ENCODE results near the gene ZNF385A. TPM values are rescaled to one million over a fixed set of nuclear protein-coding genes. Genes with fewer than 3 reads are reported as not detected.

ZNF385A gene
- total and polyA plus RNA-seq, 2 of the 4 experiments (the other 2 are of a cell fraction), result 0.36 to 2.5 TPM

DNA sequence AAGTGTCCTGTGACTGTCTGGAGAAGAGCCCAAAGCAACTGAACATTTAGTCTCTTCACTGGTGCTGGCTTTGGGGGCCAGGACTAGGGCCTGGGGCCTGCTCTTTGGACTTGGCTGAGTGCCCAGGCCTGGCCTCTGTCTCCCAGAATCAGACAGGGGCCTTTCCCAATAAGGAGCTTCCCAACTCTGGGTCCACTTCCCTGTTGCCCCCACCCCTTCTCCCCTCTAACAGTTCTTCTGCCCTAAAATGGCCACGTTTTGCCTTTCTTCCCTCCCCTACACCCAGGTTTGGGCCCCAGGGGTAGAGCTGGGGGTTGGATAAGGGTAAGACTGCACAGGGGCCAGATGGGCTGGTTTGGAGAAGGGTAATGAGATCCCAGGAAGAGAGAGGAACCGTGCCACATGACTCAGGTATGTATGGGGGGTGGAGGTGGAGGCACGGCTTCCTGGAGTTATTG, 44.5 kb upstream of the ZNF385A start:
- Histone ChIP-seq H3K4me3 (ENCODE audit: insufficient read depth, low read depth, low read length) (no peak overlapping the region), H3K27me3 (ENCODE audit: control insufficient read depth, insufficient read depth, low read length) (no peaks in the 10 kb centered on the region), H3K4me2 (ENCODE audit: low read depth, low read length) (0 out of 2 replicates have a peak overlapping the region, but pooled peaks have one; percentile 2), H3K27ac (ENCODE audit: insufficient read depth, low read length) (peak overlapping the region; percentile 42), H3K14ac (replicated peaks; ENCODE audit: low read depth, low read length) (peak overlapping the region; percentile 61), H4K20me1 (ENCODE audit: insufficient read depth, low read length) (no peaks in the 10 kb centered on the region), H2BK5ac (ENCODE audit: low read depth, low read length, poor library complexity, severe bottlenecking) (peak overlapping the region; percentile 73), H3K23ac (ENCODE audit: low read depth, low read length) (peak overlapping the region; percentile 48; the same call in 1 of the 2 replicates), H3K9me1 (ENCODE audit: insufficient read depth, low read length) (peaks cover 25% of the 10 kb centered on the region), H3K4ac (ENCODE audit: low read depth, low read length) (peak overlapping the region; percentile 85), H2AK9ac (replicated peaks; ENCODE audit: low read depth, low read length, poor library complexity) (peak overlapping the region; percentile 88), H3K79me1 (ENCODE audit: low read depth in 1 of 2, low read length in 2 of 2) (peaks cover 0 to 14% of the 10 kb centered on the region in 2 experiments; a peak in 1 of 4 replicates), H2BK120ac (ENCODE audit: low read depth, low read length) (peak overlapping the region; percentile 93), H3K9me3 (ENCODE audit: control insufficient read depth, insufficient read depth, low read length) (no peaks in the 10 kb centered on the region), H4K91ac (ENCODE audit: insufficient read depth, low read depth, low read length) (peak overlapping the region; percentile 78), H3K18ac (ENCODE audit: low read depth, low read length) (peak overlapping the region; percentile 52), H4K8ac (ENCODE audit: low read depth in 2 of 2, low read length in 2 of 2) (peak overlapping the region; percentile 52 to 55; a peak in 3 of 4 replicates), H4K5ac (ENCODE audit: low read depth, low read length) (peak overlapping the region; percentile 77; the same call in 1 of the 2 replicates), H2BK20ac (ENCODE audit: low read depth, low read length) (peak overlapping the region; percentile 62; the same call in 1 of the 2 replicates), H3K9ac (ENCODE audit: low read depth, low read length) (no peak overlapping the region; the same call in 1 of the 2 replicates), H3K4me1 (ENCODE audit: control insufficient read depth, insufficient read depth, low read length) (peaks cover 22% of the 10 kb centered on the region), H3K36me3 (ENCODE audit: control insufficient read depth, insufficient read depth, low read length) (no peaks in the 10 kb centered on the region), H2BK15ac (ENCODE audit: low read depth, low read length) (peak overlapping the region; percentile 74; the same call in 2 of the 3 replicates), H3K56ac (ENCODE audit: extremely low read depth, insufficient read depth, low read length) (0 out of 2 replicates have a peak overlapping the region, but pooled peaks have one; percentile 12), H2AFZ (replicated peaks; ENCODE audit: low read length, poor library complexity) (peak overlapping the region; percentile 3), H2AK5ac (ENCODE audit: low read depth, low read length) (peak overlapping the region; percentile 96)
- WGBS, 2 experiments (ENCODE audit: extremely low coverage in 2 of 2, insufficient read length in 1 of 2), result no CpG with 5 or more reads among the region's 3 CpGs
- dilution Hi-C loops (cut with HindIII; ENCODE audit: low sequenced_read_pairs, unreplicated experiment), result no loop called here
- BruUV-seq (replicated peaks), result no TSS peak
- TF ChIP-seq FOS (IDR thresholded peaks at IDR 0.05; ENCODE audit: low read depth, low read length) (no peak), RCOR1 (IDR thresholded peaks at IDR 0.05; ENCODE audit: insufficient replicate concordance, low read length) (no peak), NFE2L2 (IDR thresholded peaks at IDR 0.05; ENCODE audit: low read depth, low read length) (no peak), MXI1 (IDR thresholded peaks at IDR 0.05; ENCODE audit: borderline replicate concordance, low read depth, low read length) (no peak), ELK1 (IDR thresholded peaks at IDR 0.05; ENCODE audit: borderline replicate concordance, low read depth, low read length) (no peak), MAFK (IDR thresholded peaks at IDR 0.05; ENCODE audit: low read depth, low read length) (no peak), MAZ (IDR thresholded peaks at IDR 0.05; ENCODE audit: borderline replicate concordance, low read depth, low read length) (no peak), CHD1 (IDR thresholded peaks at IDR 0.05; ENCODE audit: low read depth, low read length) (no peak), CEBPB (IDR thresholded peaks at IDR 0.05; ENCODE audit: low read depth, low read length) (no peak), RFX5 (IDR thresholded peaks at IDR 0.05; ENCODE audit: low read depth, low read length) (no peak), SMC3 (IDR thresholded peaks at IDR 0.05; ENCODE audit: low read depth, low read length) (no peak), BHLHE40 (IDR thresholded peaks at IDR 0.05; ENCODE audit: low read depth, low read length) (no peak), POLR2A (IDR thresholded peaks at IDR 0.05; ENCODE audit: low read depth, low read length) (no peak), RAD21 (IDR thresholded peaks at IDR 0.05; ENCODE audit: low read length) (no peak), CTCF (conservative IDR thresholded peaks at IDR 0.05; ENCODE audit: low read depth, low read length) (no peak)
- TF ChIP-seq, protein P1, sequence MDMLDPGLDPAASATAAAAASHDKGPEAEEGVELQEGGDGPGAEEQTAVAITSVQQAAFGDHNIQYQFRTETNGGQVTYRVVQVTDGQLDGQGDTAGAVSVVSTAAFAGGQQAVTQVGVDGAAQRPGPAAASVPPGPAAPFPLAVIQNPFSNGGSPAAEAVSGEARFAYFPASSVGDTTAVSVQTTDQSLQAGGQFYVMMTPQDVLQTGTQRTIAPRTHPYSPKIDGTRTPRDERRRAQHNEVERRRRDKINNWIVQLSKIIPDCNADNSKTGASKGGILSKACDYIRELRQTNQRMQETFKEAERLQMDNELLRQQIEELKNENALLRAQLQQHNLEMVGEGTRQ (IDR thresholded peaks at IDR 0.05; ENCODE audit: low read depth, low read length), result no peak
- POLR2A ChIA-PET (ENCODE audit: unreplicated experiment), result no interaction called here
- intact Hi-C loops (cut with micrococcal nuclease), result no loop called here
- no peak for DNase-seq
- in situ Hi-C loops (cut with MboI; ENCODE audit: low sequenced_read_pairs), result no loop called here
- no peak for ATAC-seq (ENCODE audit: low read depth)
- CTCF ChIA-PET, result interaction anchor here (0.9 to 2.1 kb wide), 3 partner anchors 10 to 50 kb away, joined by 3 to 20 read pairs (median 3); no protein-coding TSS in a partner anchor
